HEK293 (cell line): ENCODE measurements around the gene DLK1.

Source experiments
- ZNF138 ChIP-seq: fragments of 450-650 bp; formaldehyde crosslinking; IDR thresholded peaks from 2 replicates; pipeline ENCODE4 v1.5.1; 2016; ENCODE audit warnings: missing biosample characterization, missing genetic modification characterization, borderline replicate concordance
- ZNF184 ChIP-seq: fragments of 450-650 bp; IDR thresholded peaks from 2 replicates; pipeline ENCODE4 v1.5.1; 2018; ENCODE audit warnings: missing biosample characterization, mild to moderate bottlenecking, missing genetic modification characterization
- ZNF785 ChIP-seq: fragments of 450-650 bp; formaldehyde crosslinking; IDR thresholded peaks from 2 replicates; pipeline ENCODE4 v1.5.1; 2016; ENCODE audit warnings: missing biosample characterization, missing genetic modification characterization
- TF ChIP-seq, protein P1 (sequence below): fragments of 450-650 bp; formaldehyde crosslinking; IDR thresholded peaks from 2 replicates; pipeline ENCODE4 v1.5.1; 2016; ENCODE audit warnings: missing biosample characterization, missing genetic modification characterization

DNA sequence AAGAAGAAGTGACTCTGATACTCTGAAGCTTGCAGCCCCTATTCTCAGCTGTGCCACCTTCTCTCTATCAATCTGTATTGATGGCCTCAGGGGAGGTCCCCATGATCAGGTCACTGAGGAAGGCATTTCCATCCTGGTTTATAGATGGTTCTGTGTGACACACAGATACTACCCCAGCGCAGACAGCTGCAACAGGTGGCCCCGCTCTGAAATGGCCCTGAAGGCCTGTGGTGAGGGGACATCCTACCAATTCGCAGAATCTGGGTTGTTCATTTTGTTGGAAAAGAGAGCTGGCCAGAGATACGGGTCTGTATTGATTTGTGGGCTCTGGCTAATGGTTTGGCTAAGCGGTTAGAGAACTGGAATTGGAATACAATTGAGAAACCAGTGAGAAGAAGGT is 21.7 kb downstream of the DLK1 start:
- TF ChIP-seq ZNF184 (tag by site-specific recombination): no peak
- no peak for TF ChIP-seq ZNF138
- TF ChIP-seq ZNF785: no peak
- TF ChIP-seq, protein P1, sequence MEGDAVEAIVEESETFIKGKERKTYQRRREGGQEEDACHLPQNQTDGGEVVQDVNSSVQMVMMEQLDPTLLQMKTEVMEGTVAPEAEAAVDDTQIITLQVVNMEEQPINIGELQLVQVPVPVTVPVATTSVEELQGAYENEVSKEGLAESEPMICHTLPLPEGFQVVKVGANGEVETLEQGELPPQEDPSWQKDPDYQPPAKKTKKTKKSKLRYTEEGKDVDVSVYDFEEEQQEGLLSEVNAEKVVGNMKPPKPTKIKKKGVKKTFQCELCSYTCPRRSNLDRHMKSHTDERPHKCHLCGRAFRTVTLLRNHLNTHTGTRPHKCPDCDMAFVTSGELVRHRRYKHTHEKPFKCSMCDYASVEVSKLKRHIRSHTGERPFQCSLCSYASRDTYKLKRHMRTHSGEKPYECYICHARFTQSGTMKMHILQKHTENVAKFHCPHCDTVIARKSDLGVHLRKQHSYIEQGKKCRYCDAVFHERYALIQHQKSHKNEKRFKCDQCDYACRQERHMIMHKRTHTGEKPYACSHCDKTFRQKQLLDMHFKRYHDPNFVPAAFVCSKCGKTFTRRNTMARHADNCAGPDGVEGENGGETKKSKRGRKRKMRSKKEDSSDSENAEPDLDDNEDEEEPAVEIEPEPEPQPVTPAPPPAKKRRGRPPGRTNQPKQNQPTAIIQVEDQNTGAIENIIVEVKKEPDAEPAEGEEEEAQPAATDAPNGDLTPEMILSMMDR (tag by site-specific recombination): no peak
